Upper lobe of right lung (tissue), 1 donor: ENCODE data around the gene FEZ2. TPM values are rescaled to one million over a fixed set of nuclear protein-coding genes. Genes with fewer than 3 reads are reported as not detected.

Experiments used
- ATAC-seq: fragments of 200-7000 bp; cut with Tn5 transposase; one replicate; pipeline ENCODE4 v1.9.1; 2020; ENCODE audit warnings: mild to moderate bottlenecking, moderate library complexity
- DNase-seq: peaks from one replicate; pipeline ENCODE4 v3.0.0-alpha.2; 2020
- H3K27ac ChIP-seq: fragments of 200-600 bp; one replicate; pipeline ENCODE4 v1.8.0; 2022
- H3K27me3 ChIP-seq: fragments of 200-600 bp; one replicate; pipeline ENCODE4 v1.8.0; 2022; ENCODE audit warnings: mild to moderate bottlenecking
- H3K36me3 ChIP-seq: fragments of 200-600 bp; one replicate; pipeline ENCODE4 v1.8.0; 2022
- H3K4me1 ChIP-seq: fragments of 200-600 bp; one replicate; pipeline ENCODE4 v1.8.0; 2022
- H3K4me3 ChIP-seq: fragments of 200-600 bp; one replicate; pipeline ENCODE4 v1.8.0; 2022; ENCODE audit warnings: mild to moderate bottlenecking
- H3K9me3 ChIP-seq: fragments of 200-600 bp; one replicate; pipeline ENCODE4 v1.8.0; 2022
- intact Hi-C: fragments of 100-400 bp; cut with DNase I; formaldehyde crosslinking; loops from one replicate; pipeline ENCODE4 v1.11.0; 2022
- total RNA-seq: library from RNA; stranded (reverse); fragmentation: NEBNext Ultra II Directional; extraction: Animal tissue kit (Norgen Biotek cat#: 25700); gene quantifications from one replicate; pipeline ENCODE4 v1.2.1, GENCODE V29; 2021
- TF ChIP-seq, protein P1 (sequence below): fragments of 200-600 bp; IDR thresholded peaks from one replicate; pipeline ENCODE4 v1.8.0; 2022; ENCODE audit warnings: antibody characterized with exemption
- donor health status: DM: no; HTN: yes; CAD: no; lungs with severe emphysema.

Gene FEZ2
- total RNA-seq, 1 donor from 2014 or later, result 47.1 TPM

DNA sequence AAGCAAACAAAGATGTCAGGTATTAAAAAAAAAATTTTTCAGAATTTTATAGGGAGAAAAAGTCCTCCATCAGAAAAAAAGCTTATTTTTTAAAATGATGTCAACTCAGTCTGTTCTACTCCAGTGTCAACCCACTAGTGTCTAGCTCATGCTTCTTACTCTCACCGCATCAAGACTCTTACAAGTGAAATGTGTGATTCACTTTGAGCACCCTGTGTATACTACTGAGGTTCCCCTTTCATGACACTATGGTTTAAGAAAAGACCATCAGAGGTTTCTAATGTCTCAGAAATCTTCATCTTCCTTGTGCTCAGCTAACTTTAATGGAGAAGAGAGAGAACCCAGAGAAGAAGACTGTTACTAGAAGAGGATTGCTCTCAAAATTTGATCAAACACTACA, 43.4 kb downstream of the FEZ2 start:
- Histone ChIP-seq H3K27me3 (no peaks in the 10 kb centered on the region), H3K4me1 (no peaks in the 10 kb centered on the region), H3K27ac (no peak overlapping the region), H3K36me3 (peaks cover 48% of the 10 kb centered on the region), H3K4me3 (no peak overlapping the region), H3K9me3 (no peaks in the 10 kb centered on the region)
- TF ChIP-seq, protein P1, sequence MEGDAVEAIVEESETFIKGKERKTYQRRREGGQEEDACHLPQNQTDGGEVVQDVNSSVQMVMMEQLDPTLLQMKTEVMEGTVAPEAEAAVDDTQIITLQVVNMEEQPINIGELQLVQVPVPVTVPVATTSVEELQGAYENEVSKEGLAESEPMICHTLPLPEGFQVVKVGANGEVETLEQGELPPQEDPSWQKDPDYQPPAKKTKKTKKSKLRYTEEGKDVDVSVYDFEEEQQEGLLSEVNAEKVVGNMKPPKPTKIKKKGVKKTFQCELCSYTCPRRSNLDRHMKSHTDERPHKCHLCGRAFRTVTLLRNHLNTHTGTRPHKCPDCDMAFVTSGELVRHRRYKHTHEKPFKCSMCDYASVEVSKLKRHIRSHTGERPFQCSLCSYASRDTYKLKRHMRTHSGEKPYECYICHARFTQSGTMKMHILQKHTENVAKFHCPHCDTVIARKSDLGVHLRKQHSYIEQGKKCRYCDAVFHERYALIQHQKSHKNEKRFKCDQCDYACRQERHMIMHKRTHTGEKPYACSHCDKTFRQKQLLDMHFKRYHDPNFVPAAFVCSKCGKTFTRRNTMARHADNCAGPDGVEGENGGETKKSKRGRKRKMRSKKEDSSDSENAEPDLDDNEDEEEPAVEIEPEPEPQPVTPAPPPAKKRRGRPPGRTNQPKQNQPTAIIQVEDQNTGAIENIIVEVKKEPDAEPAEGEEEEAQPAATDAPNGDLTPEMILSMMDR, result no peak
- ATAC-seq, result no peak
- intact Hi-C loops, result no loop called here
- DNase-seq, result no peak

DNA sequence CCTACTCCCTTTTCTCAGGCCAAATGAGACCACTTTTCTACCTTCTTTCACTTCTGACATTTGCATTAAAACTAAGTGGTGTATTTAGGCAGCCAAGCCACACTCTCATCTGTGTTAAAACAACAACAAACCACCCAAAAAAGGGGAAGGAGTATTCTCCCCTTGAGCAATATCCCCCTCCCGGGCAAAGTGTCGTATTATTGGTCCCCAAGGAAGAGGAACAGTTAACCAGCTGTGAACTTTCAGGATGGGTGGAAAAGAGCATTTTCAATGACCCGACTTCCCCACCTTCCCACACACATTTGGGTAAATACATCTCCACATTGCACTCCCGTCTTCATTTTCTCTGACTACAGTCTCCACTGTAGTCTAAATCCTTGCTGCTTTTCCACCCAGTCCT, 44.3 kb downstream of the FEZ2 start:
- Histone ChIP-seq H3K27ac (no peak overlapping the region), H3K9me3 (no peaks in the 10 kb centered on the region)
- intact Hi-C loops, result no loop called here

DNA sequence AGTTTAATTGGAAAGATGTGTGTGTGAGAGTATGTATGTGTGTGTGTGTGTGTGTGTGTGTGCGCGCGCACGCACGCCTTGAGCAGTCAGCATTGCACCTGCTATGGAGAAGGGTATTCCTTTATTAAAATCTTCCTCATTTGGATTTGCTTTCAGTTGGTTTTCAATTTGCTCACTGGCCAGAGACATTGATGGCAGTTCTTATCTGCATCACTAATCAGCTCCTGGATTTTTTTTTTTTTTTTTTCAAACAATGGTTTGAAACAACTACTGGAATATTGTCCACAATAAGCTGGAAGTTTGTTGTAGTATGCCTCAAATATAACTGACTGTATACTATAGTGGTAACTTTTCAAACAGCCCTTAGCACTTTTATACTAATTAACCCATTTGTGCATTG, 48.0 kb downstream of the FEZ2 start:
- no peaks in the 10 kb centered on the region for H3K4me1 ChIP-seq
- intact Hi-C loops, result no loop called here
- DNase-seq (no peak), ATAC-seq (no peak)
- H3K36me3 ChIP-seq, result peaks cover 75% of the 10 kb centered on the region
- H3K4me3 ChIP-seq, result no peak overlapping the region
- H3K27me3 ChIP-seq, result no peaks in the 10 kb centered on the region
- TF ChIP-seq, protein P1, result no peak
- H3K9me3 ChIP-seq, result no peaks in the 10 kb centered on the region
- H3K27ac ChIP-seq, result no peak overlapping the region

More for the DNA sequence above, 44.3 kb downstream of the FEZ2 start:
- TF ChIP-seq, protein P1, result no peak
- ATAC-seq (peak; percentile 85), DNase-seq (no peak)
- no peak overlapping the region for H3K4me3 ChIP-seq
- peaks cover 57% of the 10 kb centered on the region for H3K36me3 ChIP-seq
- H3K27me3 ChIP-seq, result no peaks in the 10 kb centered on the region
- no peaks in the 10 kb centered on the region for H3K4me1 ChIP-seq

DNA sequence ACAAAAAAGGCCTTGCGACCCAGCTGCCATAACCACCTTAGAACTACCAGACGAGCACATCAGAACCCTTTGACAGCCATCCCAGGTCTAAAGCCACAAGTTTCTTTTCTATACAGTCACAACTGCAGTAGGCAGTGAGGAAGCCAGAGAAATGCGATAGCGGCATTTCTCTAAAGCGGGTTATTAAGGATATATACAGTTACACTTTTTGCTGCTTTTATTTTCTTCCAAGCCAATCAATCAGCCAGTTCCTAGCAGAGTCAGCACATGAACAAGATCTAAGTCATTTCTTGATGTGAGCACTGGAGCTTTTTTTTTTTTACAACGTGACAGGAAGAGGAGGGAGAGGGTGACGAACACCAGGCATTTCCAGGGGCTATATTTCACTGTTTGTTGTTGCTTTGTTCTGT, 48.8 kb downstream of the FEZ2 start:
- ATAC-seq (no peak), DNase-seq (no peak)
- Histone ChIP-seq H3K27me3 (no peaks in the 10 kb centered on the region), H3K9me3 (no peaks in the 10 kb centered on the region), H3K27ac (no peak overlapping the region), H3K4me3 (no peak overlapping the region), H3K4me1 (no peaks in the 10 kb centered on the region), H3K36me3 (peaks cover 83% of the 10 kb centered on the region)
- TF ChIP-seq, protein P1, result no peak
- intact Hi-C loops, result no loop called here

DNA sequence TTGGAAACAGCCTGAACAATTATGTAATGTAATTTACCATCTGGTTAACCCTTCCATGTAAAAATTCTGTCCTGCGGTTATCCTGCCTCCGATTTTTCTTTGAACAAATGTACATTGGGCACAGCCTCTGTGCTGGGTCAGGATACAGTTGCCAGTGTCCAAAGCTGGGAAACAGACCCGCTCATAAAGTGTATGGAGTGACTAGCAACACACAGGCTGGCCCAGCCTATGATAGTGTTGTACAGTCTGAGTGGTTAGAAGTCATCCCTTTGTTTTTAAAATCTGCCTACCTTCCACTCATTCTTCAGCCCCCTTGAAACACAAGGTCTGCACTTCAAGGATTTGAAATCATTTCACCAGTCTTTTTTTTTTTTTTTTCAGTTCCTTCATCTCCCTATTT, 50.1 kb downstream of the FEZ2 start:
- peaks cover 96% of the 10 kb centered on the region for H3K36me3 ChIP-seq

More for the DNA sequence above, 50.1 kb downstream of the FEZ2 start:
- Histone ChIP-seq H3K4me3 (no peak overlapping the region), H3K27ac (no peak overlapping the region), H3K4me1 (no peaks in the 10 kb centered on the region), H3K9me3 (no peaks in the 10 kb centered on the region), H3K27me3 (no peaks in the 10 kb centered on the region)
- intact Hi-C loops, result no loop called here
- DNase-seq (no peak), ATAC-seq (no peak)
- TF ChIP-seq, protein P1, result no peak
